Measurements from ENCODE around the gene ULK1. TPM values are rescaled to one million over a fixed set of nuclear protein-coding genes. Genes with fewer than 3 reads are reported as not detected.

Gene ULK1
- 14.1 and 17.2 TPM in 2 replicates for total RNA-seq

GRCh38 chr12:131894313-131894860 is at the start of gene ULK1:
ULK1 (plus strand) TSS chr12:131894622; CDS start chr12:131895002, 380 bp downstream.

GRCh38 chr12:131928711-131929580 is 34.5 kb downstream of the ULK1 start, which contains the start of gene PUS1:
PUS1 (plus strand) TSS chr12:131929276; CDS start chr12:131929723, 447 bp downstream.

GRCh38 chr12:131949431-131950181 is 55.2 kb downstream of the ULK1 start, which contains the start of gene EP400:
EP400 (plus strand) TSS chr12:131949942; CDS start chr12:131960620, 10,678 bp downstream.

Other genes with a start within 250 kb of the ULK1 start
- 17.1 and 22.8 TPM in 2 replicates for gene SFSWAP, start 183.5 kb upstream of the ULK1 start, total RNA-seq
- gene MMP17, start 66.2 kb upstream of the ULK1 start, total RNA-seq: 6.9 and 8.9 TPM in 2 replicates
- gene PUS1, start 34.7 kb downstream of the ULK1 start, total RNA-seq: 12.4 and 12.5 TPM in 2 replicates
- 17.4 and 21.3 TPM in 2 replicates for gene EP400, start 55.3 kb downstream of the ULK1 start, total RNA-seq
- gene DDX51, start 249.7 kb downstream of the ULK1 start, total RNA-seq: 6.1 and 6.3 TPM in 2 replicates
- 11.3 and 12.4 TPM in 2 replicates for gene NOC4L, start 249.8 kb downstream of the ULK1 start, total RNA-seq

All from cardiac ventricle fibroblast (primary cell).